H9 (cell line): ENCODE results near the gene NFXL1. TPM values are rescaled to one million over a fixed set of nuclear protein-coding genes. Genes with fewer than 3 reads are reported as not detected.

Experiments used
- DNase-seq: peaks from one replicate; pipeline ENCODE4 v3.0.0-alpha.2; 2017
- H2AFZ ChIP-seq: one replicate; pipeline ENCODE4 v1.6.1; 2013; ENCODE audit warnings: mild to moderate bottlenecking, low read length, control low read depth, moderate library complexity
- H2AK5ac ChIP-seq: 2 replicates; pipeline ENCODE4 v1.6.1; 2013; ENCODE audit warnings: low read length, control low read depth, mixed read lengths; ENCODE audit not compliant: insufficient read length
- H2BK120ac ChIP-seq: one replicate; pipeline ENCODE4 v1.6.1; 2013; ENCODE audit warnings: low read depth, mild to moderate bottlenecking, low read length, control low read depth, inconsistent platforms; ENCODE audit not compliant: poor library complexity, severe bottlenecking
- H2BK12ac ChIP-seq: 2 replicates; pipeline ENCODE4 v1.6.1; 2013; ENCODE audit warnings: low read length, control low read depth, mixed read lengths, low read depth; ENCODE audit not compliant: insufficient read length
- H2BK15ac ChIP-seq: 2 replicates; pipeline ENCODE4 v1.6.1; 2013; ENCODE audit warnings: low read depth, low read length, control low read depth
- H2BK20ac ChIP-seq: one replicate; pipeline ENCODE4 v1.6.1; 2013; ENCODE audit warnings: low read depth, mild to moderate bottlenecking, low read length, control low read depth, inconsistent platforms; ENCODE audit not compliant: poor library complexity, severe bottlenecking
- H2BK5ac ChIP-seq: 2 replicates; pipeline ENCODE4 v1.6.1; 2013; ENCODE audit warnings: low read length, control low read depth, mixed read lengths; ENCODE audit not compliant: insufficient read length
- H3K14ac ChIP-seq: 2 replicates; pipeline ENCODE4 v1.6.1; 2013; ENCODE audit warnings: low read length, control low read depth; ENCODE audit not compliant: insufficient read depth
- H3K18ac ChIP-seq: 2 replicates; pipeline ENCODE4 v1.6.1; 2013; ENCODE audit warnings: low read depth, mild to moderate bottlenecking, mixed read lengths, low read length, control low read depth; ENCODE audit not compliant: insufficient read length
- H3K23ac ChIP-seq: 2 replicates; pipeline ENCODE4 v1.6.1; 2013; ENCODE audit warnings: low read length, control low read depth, mixed read lengths, low read depth; ENCODE audit not compliant: insufficient read length
- H3K23me2 ChIP-seq: 2 replicates; pipeline ENCODE4 v1.6.1; 2013; ENCODE audit warnings: low read depth, mild to moderate bottlenecking, mixed read lengths, low read length, control low read depth; ENCODE audit not compliant: insufficient read length, poor library complexity, severe bottlenecking
- H3K27ac ChIP-seq: 2 replicates; pipeline ENCODE4 v1.5.1; 2013; ENCODE audit warnings: low read length, control low read depth, mixed read lengths, low read depth; ENCODE audit not compliant: insufficient read length
- H3K27me3 ChIP-seq: 2 replicates; pipeline ENCODE4 v1.6.1; 2013; ENCODE audit warnings: low read length, control low read depth, inconsistent platforms; ENCODE audit not compliant: insufficient read depth
- H3K4ac ChIP-seq: 2 replicates; pipeline ENCODE4 v1.6.1; 2013; ENCODE audit warnings: low read depth, mild to moderate bottlenecking, control low read depth, inconsistent platforms, low read length, moderate library complexity
- H3K4me1 ChIP-seq: 2 replicates; pipeline ENCODE4 v1.6.1; 2013; ENCODE audit warnings: low read length, control low read depth, inconsistent platforms; ENCODE audit not compliant: insufficient read depth
- H3K4me2 ChIP-seq: 2 replicates; pipeline ENCODE4 v1.6.1; 2013; ENCODE audit warnings: low read length, control low read depth, mixed read lengths; ENCODE audit not compliant: insufficient read length, insufficient read depth
- H3K56ac ChIP-seq: 2 replicates; pipeline ENCODE4 v1.6.1; 2013; ENCODE audit warnings: low read depth, mild to moderate bottlenecking, mixed read lengths, low read length, control low read depth; ENCODE audit not compliant: insufficient read length
- H3K79me1 ChIP-seq: 2 replicates; pipeline ENCODE4 v1.6.1; 2013; ENCODE audit warnings: low read depth, mild to moderate bottlenecking, moderate library complexity, low read length, control low read depth, inconsistent platforms; ENCODE audit not compliant: insufficient read depth, poor library complexity, severe bottlenecking
- H3K79me2 ChIP-seq: 2 replicates; pipeline ENCODE4 v1.6.1; 2013; ENCODE audit warnings: low read length, control low read depth, inconsistent platforms; ENCODE audit not compliant: insufficient read depth
- H3K9ac ChIP-seq: 2 replicates; pipeline ENCODE4 v1.6.1; 2013; ENCODE audit warnings: low read length, control low read depth, mixed read lengths; ENCODE audit not compliant: insufficient read length; ENCODE audit errors: extremely low read depth
- H3K9me3 ChIP-seq: one replicate; pipeline ENCODE4 v1.6.1; 2013; ENCODE audit warnings: low read depth, low read length, inconsistent platforms; ENCODE audit not compliant: control insufficient read depth
- H3T11ph ChIP-seq: one replicate; pipeline ENCODE4 v1.6.1; 2013; ENCODE audit warnings: mild to moderate bottlenecking, low read length, control low read depth, inconsistent platforms
- H4K20me1 ChIP-seq: one replicate; pipeline ENCODE4 v1.6.1; 2013; ENCODE audit not compliant: control insufficient read depth, insufficient read length, insufficient read depth
- H4K5ac ChIP-seq: 2 replicates; pipeline ENCODE4 v1.6.1; 2013; ENCODE audit warnings: low read depth, mild to moderate bottlenecking, mixed read lengths, low read length, control low read depth; ENCODE audit not compliant: insufficient read length
- H4K8ac ChIP-seq: replicated peaks from 2 replicates; pipeline ENCODE4 v1.6.1; 2013; ENCODE audit warnings: low read length, control low read depth, mixed read lengths, low read depth; ENCODE audit not compliant: insufficient read length
- H4K91ac ChIP-seq: 2 replicates; pipeline ENCODE4 v1.6.1; 2013; ENCODE audit warnings: low read depth, mild to moderate bottlenecking, moderate library complexity, mixed read lengths, low read length, control low read depth; ENCODE audit not compliant: insufficient read length
- H3K27ac Mint-ChIP-seq, 3 experiments: 2 replicates in 2 of 3; 3 replicates in 1 of 3; pipeline ENCODE4 v1.8.0; 2020 to 2021; ENCODE audit warnings: mixed read lengths in 3 of 3, mild to moderate bottlenecking in 1 of 3, moderate library complexity in 1 of 3
- H3K27me3 Mint-ChIP-seq: 2 replicates; pipeline ENCODE4 v1.8.0; 2021; ENCODE audit warnings: low read depth, mild to moderate bottlenecking, moderate library complexity, mixed read lengths
- H3K36me3 Mint-ChIP-seq, 3 experiments: 2 replicates in 2 of 3; 3 replicates in 1 of 3; pipeline ENCODE4 v1.8.0; 2020 to 2021; ENCODE audit warnings: low read depth in 3 of 3, mixed read lengths in 3 of 3; ENCODE audit not compliant: insufficient read depth in 1 of 3
- H3K4me1 Mint-ChIP-seq, 2 experiments: 2 replicates each; pipeline ENCODE4 v1.8.0; 2020; ENCODE audit warnings: mixed read lengths in 2 of 2
- H3K4me3 Mint-ChIP-seq, 2 experiments: 2 replicates in 1 of 2; 3 replicates in 1 of 2; pipeline ENCODE4 v1.8.0; 2020 to 2021; ENCODE audit warnings: mild to moderate bottlenecking in 2 of 2, mixed read lengths in 2 of 2, moderate library complexity in 1 of 2
- H3K9me3 Mint-ChIP-seq, 2 experiments: 2 replicates in 1 of 2; 3 replicates in 1 of 2; pipeline ENCODE4 v1.8.0; 2020; ENCODE audit warnings: mild to moderate bottlenecking in 2 of 2, mixed read lengths in 2 of 2, moderate library complexity in 1 of 2
- CTCF ChIP-seq: fragments of 200-600 bp; sonication (generic); conservative IDR thresholded peaks from 3 replicates; pipeline ENCODE4 v1.8.0; 2021; ENCODE audit warnings: antibody characterized with exemption, mild to moderate bottlenecking
- WGBS: extraction: QIAGEN DNeasy Blood & Tissue Kit; methylation state at CpG from one replicate; pipeline ENCODE4 v1.1.7; 2013; ENCODE audit warnings: missing lambda C conversion rate, low lambda C conversion rate, mixed read lengths; ENCODE audit not compliant: insufficient read length; ENCODE audit errors: extremely low coverage; 5-methylcytosine and 5-hydroxymethylcytosine counted together
- total RNA-seq: library from RNA; stranded (reverse); gene quantifications from 2 replicates; pipeline ENCODE4 v1.2.1, GENCODE V29; 2021

The NFXL1 gene
- total RNA-seq, 1 experiment from 2014 or later, result 33.8 TPM

GRCh38 chr4:47814618-47815295, 99.6 kb downstream of the NFXL1 start:
- WGBS, result no CpG with 5 or more reads among the region's 6 CpGs
- Histone ChIP-seq H3K4ac (no peak overlapping the region), H2AFZ (no peak overlapping the region)

More at GRCh38 chr4:47814618-47815295, 99.6 kb downstream of the NFXL1 start:
- Histone ChIP-seq H4K91ac (no peak overlapping the region), H3K79me2 (no peaks in the 10 kb centered on the region), H3K23me2 (no peaks in the 10 kb centered on the region), H3T11ph (no peak overlapping the region), H3K23ac (no peak overlapping the region), H3K27me3 (no peaks in the 10 kb centered on the region), H3K27ac (no peak overlapping the region), H2BK120ac (no peak overlapping the region), H3K9ac (no peak overlapping the region), H4K8ac (no peak overlapping the region), H2BK20ac (no peak overlapping the region), H2BK5ac (no peak overlapping the region), H3K18ac (no peak overlapping the region), H3K14ac (no peak overlapping the region), H4K5ac (no peak overlapping the region), H3K56ac (no peak overlapping the region), H2BK15ac (no peak overlapping the region), H3K4me1 (no peaks in the 10 kb centered on the region), H2AK5ac (no peak overlapping the region), H3K79me1 (no peaks in the 10 kb centered on the region), H2BK12ac (no peak overlapping the region), H3K9me3 (no peaks in the 10 kb centered on the region), H4K20me1 (no peaks in the 10 kb centered on the region), H3K4me2 (no peak overlapping the region)
- no peaks in the 10 kb centered on the region for H3K36me3 Mint-ChIP-seq
- no peaks in the 10 kb centered on the region for H3K9me3 Mint-ChIP-seq
- no peak for TF ChIP-seq CTCF
- no peak for DNase-seq
- H3K4me3 Mint-ChIP-seq, result no peak overlapping the region
- H3K4me1 Mint-ChIP-seq, result no peaks in the 10 kb centered on the region
- H3K27ac Mint-ChIP-seq, result no peak overlapping the region
- H3K27me3 Mint-ChIP-seq, result no peaks in the 10 kb centered on the region
